VCaP (cell line): Measurements from ENCODE around the gene C15orf39.

Source experiments
- H3K27ac ChIP-seq: fragments of 450-650 bp; 2 replicates; pipeline ENCODE4 v1.5.1; 2017
- TF ChIP-seq, protein P1 (sequence below): fragments of 450-650 bp; conservative IDR thresholded peaks from 2 replicates; pipeline ENCODE4 v1.5.1; 2017; ENCODE audit warnings: mild to moderate bottlenecking, moderate library complexity

Gene C15orf39

DNA sequence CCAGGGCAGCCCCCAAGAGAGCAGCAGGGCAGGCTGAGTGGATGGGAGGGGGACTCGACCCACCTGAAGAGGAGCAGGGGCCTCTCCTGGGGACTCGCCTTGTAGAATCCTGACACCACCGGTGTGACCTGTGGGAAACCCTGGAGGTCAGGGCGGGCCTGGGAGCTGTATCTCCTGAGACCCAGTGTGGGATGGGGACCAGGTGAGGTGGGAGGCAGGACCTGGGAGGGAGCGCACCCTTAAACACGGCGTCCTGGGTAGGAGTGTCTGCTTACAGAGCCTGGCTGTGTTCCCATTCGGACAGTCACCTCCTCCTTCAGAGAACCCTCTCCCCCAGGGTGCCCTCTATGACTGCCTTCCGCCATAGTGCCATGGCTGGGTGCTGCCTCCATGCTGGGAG, 27.1 kb downstream of the C15orf39 start:
- TF ChIP-seq, protein P1, sequence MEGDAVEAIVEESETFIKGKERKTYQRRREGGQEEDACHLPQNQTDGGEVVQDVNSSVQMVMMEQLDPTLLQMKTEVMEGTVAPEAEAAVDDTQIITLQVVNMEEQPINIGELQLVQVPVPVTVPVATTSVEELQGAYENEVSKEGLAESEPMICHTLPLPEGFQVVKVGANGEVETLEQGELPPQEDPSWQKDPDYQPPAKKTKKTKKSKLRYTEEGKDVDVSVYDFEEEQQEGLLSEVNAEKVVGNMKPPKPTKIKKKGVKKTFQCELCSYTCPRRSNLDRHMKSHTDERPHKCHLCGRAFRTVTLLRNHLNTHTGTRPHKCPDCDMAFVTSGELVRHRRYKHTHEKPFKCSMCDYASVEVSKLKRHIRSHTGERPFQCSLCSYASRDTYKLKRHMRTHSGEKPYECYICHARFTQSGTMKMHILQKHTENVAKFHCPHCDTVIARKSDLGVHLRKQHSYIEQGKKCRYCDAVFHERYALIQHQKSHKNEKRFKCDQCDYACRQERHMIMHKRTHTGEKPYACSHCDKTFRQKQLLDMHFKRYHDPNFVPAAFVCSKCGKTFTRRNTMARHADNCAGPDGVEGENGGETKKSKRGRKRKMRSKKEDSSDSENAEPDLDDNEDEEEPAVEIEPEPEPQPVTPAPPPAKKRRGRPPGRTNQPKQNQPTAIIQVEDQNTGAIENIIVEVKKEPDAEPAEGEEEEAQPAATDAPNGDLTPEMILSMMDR, result no peak
- H3K27ac ChIP-seq, result no peak overlapping the region

DNA sequence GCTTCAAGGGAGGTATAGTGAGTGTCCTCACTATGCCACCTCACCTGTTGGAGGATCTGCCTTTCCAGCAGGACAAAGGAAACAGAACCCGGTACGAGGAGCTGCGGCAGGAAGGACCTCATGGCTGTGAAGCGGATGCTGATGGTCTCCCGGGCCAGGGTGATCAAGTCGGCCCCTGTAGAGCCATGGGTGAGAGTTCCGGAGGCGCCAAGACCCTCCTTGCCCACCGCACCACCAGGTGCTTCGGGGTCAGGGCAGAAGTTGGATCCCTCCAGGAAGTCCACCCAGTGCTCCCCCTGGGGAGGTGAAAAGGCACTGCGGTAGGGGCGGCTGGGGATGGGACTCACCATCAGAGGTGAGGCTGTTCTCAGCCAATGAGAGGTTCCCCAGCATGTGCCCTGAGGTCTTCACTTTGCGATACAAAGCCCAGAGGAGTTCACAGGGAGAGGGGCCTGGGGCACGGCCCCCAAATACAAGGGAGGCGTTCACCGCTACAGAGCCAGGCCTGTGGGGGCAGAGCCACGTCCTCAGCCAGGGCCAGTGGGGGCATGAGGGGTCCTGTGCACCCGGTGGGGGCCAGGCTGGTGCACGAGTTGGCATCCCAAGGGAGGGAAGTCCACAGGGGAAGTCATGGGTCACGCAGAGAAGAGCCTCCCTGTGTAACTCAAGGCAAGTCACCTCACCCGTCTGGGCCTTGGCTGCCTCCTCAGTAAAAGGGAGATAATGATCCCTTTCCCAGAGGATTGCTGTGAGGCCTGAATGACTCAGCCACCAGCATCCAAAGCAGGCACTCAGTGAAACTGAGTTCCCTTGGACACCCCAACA, 27.7 kb downstream of the C15orf39 start:
- no peak overlapping the region for H3K27ac ChIP-seq
- TF ChIP-seq, protein P1, result no peak

DNA sequence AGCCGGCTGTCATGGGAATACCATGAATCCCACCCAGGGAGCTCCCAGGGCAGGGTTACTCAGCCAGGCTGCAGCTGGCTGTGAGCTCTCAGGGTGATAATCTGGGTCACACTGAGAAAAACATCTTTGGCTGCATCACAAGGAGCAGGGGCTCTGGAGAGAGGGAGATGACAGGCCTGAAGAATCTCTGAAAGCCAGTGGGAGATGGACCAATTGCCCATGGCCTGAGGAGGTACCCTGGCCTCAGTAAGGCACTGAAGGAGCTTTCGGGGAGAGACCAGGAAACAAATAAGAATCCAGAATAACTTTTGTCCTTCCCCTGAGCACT, 28.3 kb downstream of the C15orf39 start:
- H3K27ac ChIP-seq, result no peak overlapping the region
- TF ChIP-seq, protein P1, result no peak

DNA sequence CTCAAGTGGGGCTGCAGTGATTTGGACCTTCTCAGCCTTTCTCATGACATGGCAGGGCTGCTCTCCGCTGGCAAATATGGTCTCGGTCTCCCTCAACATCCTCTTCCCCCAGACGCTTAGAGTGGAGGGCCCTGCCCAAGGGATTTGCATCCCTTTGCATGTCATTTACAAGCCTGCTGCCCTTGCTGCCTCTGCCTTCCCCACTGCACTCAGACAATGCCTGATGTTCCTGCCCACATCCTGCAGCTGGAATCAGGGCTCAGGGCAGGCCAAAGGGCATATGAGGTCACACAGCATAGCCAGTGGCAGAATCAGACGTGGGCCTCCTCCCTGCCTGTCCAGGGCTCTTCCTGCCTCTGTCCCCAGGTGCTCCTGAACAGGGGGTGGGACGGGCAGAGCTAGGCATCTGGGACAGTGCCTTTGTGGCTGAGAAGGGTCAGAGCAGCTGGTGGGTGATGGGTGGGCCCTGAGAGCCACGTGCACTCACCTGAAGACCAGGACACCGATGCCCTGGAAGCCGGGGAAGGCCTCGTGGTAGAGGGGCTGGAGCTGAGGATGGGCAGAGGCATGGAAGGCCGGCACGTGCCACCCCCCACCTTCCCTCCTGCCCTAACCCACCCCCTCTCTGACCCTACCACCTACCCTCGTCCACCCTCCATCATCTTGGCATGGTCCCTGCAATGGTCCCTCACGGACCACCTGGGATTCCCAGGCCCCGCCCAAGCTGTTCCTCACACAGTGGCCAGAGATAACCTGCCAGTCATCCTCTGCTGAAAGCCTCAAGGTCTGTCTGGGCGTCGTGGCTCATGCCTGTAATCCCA, 29.1 kb downstream of the C15orf39 start:
- H3K27ac ChIP-seq, result no peak overlapping the region
- TF ChIP-seq, protein P1, result no peak

DNA sequence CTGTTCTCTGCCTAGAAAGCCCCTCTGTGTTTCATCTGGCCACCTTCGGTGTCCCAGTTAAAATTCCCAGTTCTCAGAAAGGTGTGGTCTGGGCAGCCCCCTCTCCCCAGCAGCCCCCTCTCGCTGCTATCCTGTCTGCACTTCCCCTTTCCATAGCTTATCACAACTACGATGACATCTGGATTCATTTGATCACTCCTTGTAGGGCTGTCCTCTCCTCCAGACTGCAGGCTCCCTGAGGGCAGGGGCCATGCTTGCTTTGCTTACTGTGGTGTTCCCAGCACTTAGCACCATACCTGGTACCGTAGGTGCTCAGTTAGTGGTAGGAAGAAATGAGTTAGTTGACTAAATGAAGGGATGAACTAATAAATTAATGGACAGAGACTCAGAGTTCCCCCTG, 30.2 kb downstream of the C15orf39 start:
- TF ChIP-seq, protein P1, result no peak
- H3K27ac ChIP-seq, result no peak overlapping the region

DNA sequence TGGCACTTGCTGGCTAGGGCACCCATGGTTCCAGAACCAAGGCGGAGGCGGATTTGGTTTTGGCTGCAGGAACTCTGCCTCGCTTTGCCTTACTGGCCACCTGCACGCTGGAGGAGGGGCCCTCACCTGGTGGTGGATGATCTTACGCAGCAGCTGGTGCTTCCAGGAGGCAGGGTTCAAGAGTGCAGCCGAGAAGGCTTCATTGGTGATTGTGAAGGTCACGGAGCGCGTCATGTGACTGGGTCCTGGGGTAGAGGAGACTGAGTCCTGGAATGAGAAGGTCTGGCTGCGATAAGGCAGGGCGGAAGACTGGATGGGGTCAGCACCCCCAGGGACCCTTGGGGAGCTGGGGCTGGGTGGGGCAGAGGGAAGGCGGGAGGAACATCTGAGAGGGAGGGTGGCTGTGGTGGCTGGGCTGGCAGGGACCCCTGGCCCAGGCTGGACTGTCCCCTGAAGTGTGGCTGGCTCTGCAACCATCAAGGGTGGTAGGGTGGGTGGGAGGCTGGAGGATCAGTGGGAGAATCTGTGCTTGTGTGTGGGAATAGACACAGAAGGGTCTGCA, 30.7 kb downstream of the C15orf39 start:
- TF ChIP-seq, protein P1, result no peak
- H3K27ac ChIP-seq, result no peak overlapping the region

DNA sequence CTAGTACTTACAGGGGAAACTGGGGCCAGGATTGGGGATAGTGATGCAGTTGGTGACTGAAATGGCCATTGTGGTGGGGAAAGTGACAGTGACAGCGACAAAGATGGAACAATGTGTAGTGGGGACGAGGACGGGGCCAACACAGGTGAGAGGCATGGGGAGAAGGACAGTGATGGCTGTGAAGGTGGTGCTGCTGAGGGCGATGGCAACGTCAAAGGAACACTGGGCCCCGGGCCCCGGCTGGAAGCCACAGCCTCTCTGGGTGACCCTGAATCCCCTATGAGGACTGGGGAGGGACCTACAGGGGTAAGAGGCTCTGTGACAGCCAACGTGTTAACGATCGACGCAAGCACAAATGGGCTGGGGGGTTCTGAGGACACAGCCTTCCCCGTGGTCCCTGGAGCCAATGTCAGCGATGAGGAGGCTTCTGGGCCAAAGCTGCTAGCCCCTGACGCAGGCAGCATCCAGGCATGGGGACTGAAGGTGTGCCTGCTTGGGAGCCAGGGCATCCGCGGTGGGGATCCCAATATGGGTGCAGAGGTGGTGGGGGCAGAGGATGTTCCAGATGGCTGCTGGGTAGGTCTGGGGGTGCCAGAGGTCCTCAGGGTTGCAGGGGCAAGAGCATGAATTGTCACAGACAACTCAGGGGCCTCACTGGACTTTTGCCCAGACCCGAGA, 31.3 kb downstream of the C15orf39 start:
- no peak overlapping the region for H3K27ac ChIP-seq
- TF ChIP-seq, protein P1, result no peak
